ENCODE results near the gene CAPN14. TPM values are rescaled to one million over a fixed set of nuclear protein-coding genes. Genes with fewer than 3 reads are reported as not detected.

Gene CAPN14
- total RNA-seq, 1 experiment from 2014 or later, result 0.42 TPM

DNA sequence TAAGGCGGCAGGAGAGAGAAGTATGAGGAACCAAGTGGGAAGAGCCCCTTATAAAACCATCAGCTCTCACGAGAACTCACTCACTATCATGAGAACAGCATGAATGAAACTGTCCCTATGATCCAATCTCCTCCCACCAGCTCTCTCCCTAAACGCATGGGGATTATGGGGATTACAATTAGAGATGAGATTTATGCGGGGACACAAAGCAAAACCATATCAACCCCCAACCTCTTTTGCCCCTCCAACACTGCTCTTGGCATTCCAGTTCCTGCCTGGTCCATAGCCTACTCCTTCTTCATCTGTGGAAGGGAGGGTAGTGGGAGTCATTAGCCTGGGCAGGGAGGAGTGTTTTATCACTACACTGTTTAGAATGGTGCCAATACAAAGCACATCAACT lies 15.3 kb upstream of the CAPN14 start:
- in situ Hi-C loops (cut with HindIII; ENCODE audit: low pct_unique_long_range_greater_than_20kb, low sequenced_read_pairs), result no loop called here
- no peak for DNase-seq (ENCODE audit: low read depth, low spot score)

DNA sequence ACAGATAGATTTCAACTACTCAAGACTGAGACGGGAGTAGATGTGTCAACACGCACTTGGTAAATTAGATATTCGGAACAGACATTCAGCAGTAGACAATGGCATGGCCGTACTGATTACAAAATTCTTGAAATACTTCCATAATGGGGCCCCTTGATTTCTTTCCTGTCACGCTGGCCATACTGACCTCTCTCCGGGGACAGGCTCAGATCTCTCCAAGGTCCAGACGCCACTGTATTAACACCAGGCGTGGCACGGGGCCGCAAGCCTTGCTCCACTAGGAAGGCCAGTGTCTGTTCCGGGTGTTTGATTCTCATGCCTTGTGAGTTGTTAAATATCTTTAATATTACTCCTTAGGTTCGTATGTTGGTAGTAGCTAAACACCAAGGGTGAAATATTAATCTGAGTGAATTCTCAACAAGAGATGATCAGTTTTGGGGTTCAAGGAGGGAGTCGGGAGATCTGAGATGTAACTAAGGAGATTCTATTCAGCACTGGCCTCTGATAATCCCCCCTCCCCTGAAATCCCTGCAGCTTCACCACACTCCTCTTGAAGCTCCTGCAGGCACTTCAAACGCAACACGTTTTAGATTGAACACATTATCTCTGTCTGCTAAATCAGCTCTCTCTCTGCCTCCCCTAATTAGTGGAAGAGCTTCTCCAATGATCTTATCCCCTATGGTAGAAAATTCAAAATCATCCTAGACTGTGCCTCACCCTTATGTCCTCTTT lies 14.4 kb upstream of the CAPN14 start:
- DNase-seq (ENCODE audit: low read depth, low spot score), result no peak
- in situ Hi-C loops (cut with HindIII; ENCODE audit: low pct_unique_long_range_greater_than_20kb, low sequenced_read_pairs), result no loop called here

DNA sequence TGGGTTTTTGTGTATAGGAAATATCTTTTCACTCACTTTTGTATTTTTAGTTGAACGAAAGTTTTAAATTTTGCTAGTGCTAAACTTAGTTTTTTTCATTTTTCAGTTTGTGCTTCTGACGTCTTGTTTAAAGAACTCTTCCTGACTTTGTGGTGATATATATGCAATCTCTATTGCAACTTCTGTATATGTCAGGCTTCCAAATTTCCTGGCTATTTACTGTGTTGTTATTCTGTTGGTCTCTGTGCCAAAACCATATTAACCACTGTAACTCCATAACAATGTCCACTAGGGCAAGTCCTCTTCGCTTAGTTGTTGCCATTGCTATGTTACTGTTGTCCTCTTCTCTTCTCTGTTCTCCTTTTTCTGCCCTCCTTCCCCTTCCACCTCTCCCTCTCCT lies 13.4 kb upstream of the CAPN14 start:
- in situ Hi-C loops (cut with HindIII; ENCODE audit: low pct_unique_long_range_greater_than_20kb, low sequenced_read_pairs), result no loop called here
- no peak for DNase-seq (ENCODE audit: low read depth, low spot score)

DNA sequence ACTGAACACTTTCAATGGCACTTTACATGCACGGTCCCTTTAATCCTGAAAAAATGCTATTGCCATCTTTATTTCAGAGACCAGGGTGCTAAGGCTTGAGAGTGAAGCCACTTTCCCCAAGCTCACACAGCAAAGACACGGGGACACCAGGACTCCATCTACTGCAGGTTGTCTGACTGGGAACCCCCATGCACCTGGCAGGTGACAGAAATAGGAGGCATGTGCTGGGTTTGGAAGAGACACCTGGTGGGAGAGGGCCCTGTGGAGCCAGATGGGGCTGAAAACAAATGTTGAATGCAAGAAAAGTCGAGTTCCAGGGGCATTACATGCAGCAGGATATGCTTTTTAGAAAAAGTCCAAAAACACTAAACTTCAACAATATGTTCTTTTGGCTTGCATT lies 11.4 kb upstream of the CAPN14 start:
- no peak for DNase-seq (ENCODE audit: low read depth, low spot score)
- in situ Hi-C loops (cut with HindIII; ENCODE audit: low pct_unique_long_range_greater_than_20kb, low sequenced_read_pairs), result no loop called here

DNA sequence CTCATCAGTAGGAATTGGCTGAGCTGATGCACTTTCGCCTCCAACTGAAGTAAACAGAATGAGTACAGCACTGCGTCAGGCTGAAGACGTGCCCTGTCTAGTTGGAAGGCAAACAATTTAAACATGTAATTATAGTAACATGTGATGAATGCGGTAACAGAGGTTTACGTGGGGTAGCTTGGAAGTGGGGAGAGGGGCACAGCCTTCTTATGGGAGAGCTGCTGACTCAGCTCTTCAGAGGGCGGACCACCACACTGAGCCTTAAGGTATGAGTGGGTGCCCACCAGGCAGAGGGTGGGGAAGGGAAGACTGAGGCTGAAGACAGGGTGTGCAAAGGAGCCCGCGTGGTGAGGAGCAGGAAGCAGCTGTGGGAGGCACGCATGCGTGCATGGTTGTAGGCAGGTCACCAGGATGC lies 10.4 kb upstream of the CAPN14 start:
- DNase-seq (ENCODE audit: low read depth, low spot score), result no peak
- in situ Hi-C loops (cut with HindIII; ENCODE audit: low pct_unique_long_range_greater_than_20kb, low sequenced_read_pairs), result no loop called here

DNA sequence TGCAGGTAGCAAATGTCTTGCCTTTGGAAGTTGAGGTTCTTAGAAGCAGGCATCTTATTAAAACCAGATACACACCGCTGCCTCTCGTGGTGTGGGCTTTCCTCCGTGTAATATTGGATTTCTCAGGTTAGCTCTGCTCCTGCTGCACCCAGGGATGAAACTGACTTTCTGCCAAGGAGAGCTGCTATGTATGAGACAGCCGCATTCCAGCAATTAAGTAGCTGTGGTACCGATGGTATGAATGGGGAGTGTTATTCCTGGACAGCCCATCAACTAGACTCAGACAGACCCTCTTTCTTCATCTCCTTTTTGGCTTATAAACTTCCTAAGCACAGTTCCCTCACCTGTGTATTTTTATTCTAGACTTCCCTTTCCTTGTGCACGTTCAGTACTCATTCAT lies 9.8 kb upstream of the CAPN14 start:
- no peak for DNase-seq (ENCODE audit: low read depth, low spot score)
- in situ Hi-C loops (cut with HindIII; ENCODE audit: low pct_unique_long_range_greater_than_20kb, low sequenced_read_pairs), result no loop called here

DNA sequence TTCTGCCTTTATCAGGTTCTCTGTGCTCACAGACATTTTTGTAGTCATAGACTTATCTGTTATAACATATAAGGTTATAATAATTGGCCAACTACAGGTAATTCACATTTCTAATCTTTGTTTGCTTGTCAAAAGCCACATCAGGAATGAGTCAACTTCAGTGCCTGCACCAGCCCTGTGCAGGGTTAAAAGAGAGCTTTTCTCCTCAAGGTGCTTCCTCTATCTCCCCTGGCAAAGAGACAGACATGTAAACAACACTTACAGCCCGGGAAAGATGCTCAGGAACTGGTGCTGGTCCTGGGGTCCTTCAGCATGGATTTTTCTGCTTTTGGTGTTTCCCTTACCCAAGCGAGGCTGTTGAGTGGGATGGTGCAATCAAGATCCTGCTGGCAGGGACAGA lies 9.0 kb upstream of the CAPN14 start:
- in situ Hi-C loops (cut with HindIII; ENCODE audit: low pct_unique_long_range_greater_than_20kb, low sequenced_read_pairs), result no loop called here
- DNase-seq (ENCODE audit: low read depth, low spot score), result no peak

DNA sequence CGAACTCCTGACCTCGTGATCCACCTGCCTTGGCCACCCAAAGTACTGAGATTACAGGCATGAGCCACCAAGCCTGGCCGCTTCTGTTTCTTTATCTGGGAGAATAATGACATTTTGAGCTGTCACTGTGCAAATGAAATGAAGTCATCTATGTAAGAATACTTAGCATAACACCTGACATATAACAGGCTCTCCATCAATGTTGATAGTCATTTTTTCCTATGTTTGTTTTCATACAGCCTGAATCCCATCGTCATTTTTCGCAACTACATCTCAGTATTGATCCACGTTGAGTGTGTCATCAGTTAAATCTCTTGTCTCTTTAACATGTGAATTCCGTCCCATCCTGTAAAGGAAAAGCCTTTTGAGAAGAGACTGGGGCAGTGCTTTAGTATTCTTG lies 6.4 kb upstream of the CAPN14 start:
- in situ Hi-C loops (cut with HindIII; ENCODE audit: low pct_unique_long_range_greater_than_20kb, low sequenced_read_pairs), result no loop called here
- no peak for DNase-seq (ENCODE audit: low read depth, low spot score)

DNA sequence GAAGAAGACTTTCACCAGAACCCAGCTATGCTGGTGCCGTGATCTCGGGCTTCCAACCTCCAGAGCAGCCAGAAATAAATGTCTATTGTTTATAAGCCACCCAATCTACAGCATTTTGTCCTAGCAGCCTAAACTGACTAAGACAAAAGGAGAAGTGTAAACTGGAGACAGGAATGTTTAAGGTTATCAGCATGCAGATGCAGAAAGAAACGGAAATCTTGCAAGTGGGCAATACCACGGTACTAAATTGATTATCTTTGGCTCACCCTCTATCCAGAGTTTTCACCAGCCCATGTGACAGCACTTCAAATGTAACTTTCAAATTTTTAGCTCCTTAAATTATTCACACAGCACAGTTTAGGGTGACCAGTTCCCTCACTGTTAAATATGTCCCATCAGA lies 5.7 kb upstream of the CAPN14 start:
- no peak for DNase-seq (ENCODE audit: low read depth, low spot score)
- in situ Hi-C loops (cut with HindIII; ENCODE audit: low pct_unique_long_range_greater_than_20kb, low sequenced_read_pairs), result no loop called here

DNA sequence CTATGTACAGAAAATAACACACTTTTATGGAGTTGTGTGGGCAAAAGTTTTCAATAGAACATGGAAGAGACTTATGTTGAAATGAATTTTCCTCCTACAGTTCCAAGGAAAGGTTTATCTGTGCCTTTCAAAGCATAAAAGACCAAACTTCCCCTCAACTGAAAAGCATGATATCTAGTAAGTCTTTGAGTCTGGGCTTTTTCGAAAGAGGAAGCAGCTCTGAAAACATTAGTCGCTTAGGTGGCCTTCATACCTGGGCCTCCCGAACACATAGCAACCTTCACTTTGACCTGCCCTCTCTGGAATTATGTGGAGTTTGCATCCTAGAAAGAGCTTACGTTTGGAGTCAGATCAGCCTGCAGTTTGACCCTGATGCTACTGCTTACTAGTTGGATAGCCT lies 4.8 kb upstream of the CAPN14 start:
- in situ Hi-C loops (cut with HindIII; ENCODE audit: low pct_unique_long_range_greater_than_20kb, low sequenced_read_pairs), result no loop called here
- no peak for DNase-seq (ENCODE audit: low read depth, low spot score)

DNA sequence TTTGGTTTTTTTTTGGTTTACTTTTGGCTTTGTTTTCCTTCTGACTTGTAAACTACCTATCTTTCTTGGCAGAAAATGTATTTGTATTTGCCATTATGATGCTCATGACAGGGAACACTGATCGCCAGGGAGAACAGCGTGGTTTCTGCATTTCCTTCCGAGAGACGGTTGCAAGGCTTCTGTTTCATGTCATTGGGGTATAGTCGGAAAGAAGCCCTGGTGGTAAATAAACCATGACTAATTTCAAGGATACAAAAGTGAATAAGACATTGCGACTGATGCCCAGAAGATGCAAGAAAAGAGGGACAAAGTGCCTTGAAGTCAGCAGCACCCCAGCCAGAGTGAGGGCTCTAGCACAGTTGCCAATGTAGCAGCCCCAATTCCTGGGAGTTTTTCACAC lies 4.2 kb upstream of the CAPN14 start:
- DNase-seq (ENCODE audit: low read depth, low spot score), result no peak
- in situ Hi-C loops (cut with HindIII; ENCODE audit: low pct_unique_long_range_greater_than_20kb, low sequenced_read_pairs), result no loop called here

DNA sequence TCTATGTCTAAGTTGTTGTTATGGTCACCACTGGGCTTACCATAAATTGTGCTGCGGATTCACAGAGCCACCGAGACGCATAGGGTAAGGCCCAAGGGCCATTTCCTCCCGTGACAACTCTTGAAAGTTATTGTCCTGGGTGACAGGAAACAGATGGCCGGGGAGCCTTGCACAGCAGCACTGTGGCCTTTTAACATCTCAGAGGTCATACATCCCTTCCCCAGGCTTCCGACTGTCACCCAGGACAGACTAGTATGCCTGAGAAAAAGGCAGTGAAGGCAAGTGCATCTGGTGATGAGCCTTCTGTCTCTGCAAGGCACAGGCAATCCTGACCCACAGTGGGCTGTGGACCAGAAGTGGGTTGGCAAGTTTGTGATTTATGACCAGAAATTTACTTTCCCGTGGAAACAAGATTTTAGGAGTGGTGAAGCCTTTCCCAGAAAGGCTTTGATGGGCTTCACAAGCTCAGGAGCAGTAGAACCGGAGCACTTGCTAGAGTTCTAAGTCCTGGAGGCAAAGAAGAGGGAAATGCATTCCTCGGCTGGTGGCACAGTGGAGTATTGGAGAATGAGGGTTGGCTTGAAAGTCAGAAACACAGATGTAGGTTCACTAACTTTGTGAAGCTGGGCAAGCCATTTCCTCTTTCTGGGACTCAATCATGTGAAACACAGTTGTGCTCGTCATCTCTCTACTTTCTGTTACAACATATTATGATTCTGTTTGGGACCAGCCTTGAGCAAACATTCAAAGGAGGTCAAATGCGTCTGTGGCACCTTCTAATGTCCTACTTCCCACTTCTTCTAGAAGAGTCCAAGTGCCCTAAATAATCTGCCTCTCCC lies 2.0 kb upstream of the CAPN14 start:
- in situ Hi-C loops (cut with HindIII; ENCODE audit: low pct_unique_long_range_greater_than_20kb, low sequenced_read_pairs), result no loop called here
- no peak for DNase-seq (ENCODE audit: low read depth, low spot score)

DNA sequence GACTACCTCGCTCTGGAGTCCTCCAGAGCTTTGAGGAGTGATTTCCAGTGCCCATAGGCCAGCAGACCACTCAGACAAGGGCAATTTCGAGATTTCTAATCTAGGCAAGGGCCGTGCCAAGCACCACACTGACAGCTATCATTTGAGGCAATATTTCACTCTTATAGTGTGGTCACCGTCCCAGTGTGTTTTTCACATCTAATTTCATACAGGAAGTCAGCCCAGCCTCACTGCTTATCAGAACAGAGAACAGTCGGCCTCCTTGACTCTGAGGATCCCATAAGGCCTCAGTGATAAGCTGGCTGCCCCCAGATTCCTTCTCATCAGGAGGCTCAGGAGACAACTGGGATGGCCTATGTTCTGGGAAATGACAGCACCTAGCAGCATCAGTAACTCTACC lies 581 bp downstream of the CAPN14 start:
- DNase-seq (ENCODE audit: low read depth, low spot score), result no peak
- in situ Hi-C loops (cut with HindIII; ENCODE audit: low pct_unique_long_range_greater_than_20kb, low sequenced_read_pairs), result no loop called here

DNA sequence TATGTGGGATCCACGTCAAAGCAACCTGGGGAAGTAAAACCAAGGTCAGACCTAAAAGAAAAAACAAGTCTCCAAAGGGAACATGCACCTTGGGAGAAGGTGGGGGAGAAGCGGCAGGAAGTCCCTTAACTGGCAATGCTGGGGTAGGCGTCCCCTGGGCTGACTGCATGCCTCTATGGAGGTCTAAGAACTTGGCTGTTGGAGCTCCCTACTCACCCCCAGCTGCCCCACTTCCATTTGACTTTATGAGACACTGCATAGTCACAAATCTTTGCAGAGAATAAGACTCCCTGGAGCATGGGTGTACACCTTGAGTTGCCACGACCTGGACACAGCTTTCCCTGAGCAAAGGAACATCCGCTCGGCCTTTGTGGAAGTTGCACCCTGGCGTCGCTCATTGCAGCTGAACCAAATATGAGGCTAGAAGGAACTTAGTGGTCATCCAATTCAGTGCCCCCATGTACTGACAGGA lies 2.8 kb downstream of the CAPN14 start:
- no peak for DNase-seq (ENCODE audit: low read depth, low spot score)
- in situ Hi-C loops (cut with HindIII; ENCODE audit: low pct_unique_long_range_greater_than_20kb, low sequenced_read_pairs), result no loop called here

DNA sequence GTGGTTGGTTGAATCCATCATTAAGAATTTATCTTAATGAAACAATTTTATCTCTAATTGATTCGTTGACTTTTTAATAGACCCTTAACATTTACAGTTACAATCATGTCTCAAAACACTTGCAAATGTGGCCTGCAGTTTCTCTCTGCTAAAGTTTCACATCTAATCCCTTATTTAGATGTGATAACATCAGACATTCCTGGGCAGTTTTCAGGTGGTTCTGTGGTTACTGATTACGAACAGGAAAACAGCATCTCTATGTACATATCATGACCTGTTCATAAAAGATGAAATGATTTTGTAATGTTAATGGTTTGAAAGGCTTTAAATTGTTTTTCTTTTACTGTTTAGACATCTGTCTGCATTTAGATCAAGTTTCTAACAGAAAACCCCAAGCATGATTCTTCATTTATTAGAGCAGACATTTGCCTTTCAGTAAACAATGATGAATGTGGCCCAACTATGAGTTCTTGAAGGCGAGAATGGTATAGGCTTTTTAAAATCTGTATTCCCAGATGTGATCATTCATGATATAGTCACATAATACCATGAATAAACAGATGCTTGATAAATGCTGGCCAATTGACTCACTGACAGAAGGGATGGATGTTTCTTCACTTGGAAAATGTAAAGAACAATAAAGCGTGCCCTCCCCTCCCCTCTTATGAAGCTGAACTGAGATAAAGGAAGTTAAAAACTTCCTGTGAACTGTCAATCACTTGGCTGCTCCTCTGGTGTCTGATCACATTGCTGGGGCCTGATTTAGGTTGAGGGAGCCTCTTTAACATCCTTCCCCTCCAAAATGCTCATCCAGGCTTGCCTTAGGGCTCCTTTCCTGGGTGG lies 3.5 kb downstream of the CAPN14 start:
- in situ Hi-C loops (cut with HindIII; ENCODE audit: low pct_unique_long_range_greater_than_20kb, low sequenced_read_pairs), result no loop called here
- DNase-seq (ENCODE audit: low read depth, low spot score), result no peak

DNA sequence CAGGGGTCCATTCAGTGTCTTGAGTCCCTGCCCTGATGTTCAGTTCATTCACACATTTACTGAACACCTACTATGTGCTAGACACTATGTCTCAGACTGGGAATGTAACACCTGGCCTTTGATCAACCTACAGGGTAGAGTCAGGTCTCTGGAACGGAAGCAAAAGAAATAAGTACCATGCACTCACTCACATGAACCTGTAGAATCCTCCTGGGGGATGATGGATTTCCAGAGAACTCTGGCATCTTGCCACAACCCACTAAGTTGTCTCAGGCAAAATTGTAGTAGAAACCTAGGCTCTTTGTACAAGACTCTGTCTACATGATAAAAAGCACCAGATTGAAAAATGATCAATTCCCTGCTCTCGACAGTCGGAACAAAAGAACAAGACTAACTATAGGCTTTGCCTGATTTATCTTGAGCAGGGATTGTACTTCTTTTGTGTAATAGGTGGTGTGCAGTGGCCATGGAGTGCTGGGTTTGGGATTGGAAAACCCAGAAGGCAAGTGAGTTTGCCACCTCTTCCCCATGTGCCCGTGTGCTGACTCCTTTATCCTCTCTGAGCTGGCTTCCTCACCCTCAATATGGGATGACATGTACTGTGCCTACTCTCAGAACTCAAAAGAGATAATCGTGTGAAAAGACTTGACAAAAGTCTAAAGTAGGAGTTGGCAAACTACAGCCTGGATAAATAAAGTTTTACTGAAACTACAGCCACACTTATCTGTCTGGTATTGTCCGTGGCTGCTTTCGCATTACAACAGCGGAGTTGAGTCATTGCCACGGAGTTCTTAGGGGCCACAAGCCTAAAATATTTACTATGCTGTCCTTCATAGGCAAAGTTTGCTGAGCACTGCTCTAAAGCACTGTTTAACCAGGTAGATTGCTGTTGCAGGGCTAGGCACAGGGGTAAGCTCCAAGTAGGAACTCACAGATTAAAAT lies 4.4 kb downstream of the CAPN14 start:
- no peak for DNase-seq (ENCODE audit: low read depth, low spot score)
- in situ Hi-C loops (cut with HindIII; ENCODE audit: low pct_unique_long_range_greater_than_20kb, low sequenced_read_pairs), result no loop called here

DNA sequence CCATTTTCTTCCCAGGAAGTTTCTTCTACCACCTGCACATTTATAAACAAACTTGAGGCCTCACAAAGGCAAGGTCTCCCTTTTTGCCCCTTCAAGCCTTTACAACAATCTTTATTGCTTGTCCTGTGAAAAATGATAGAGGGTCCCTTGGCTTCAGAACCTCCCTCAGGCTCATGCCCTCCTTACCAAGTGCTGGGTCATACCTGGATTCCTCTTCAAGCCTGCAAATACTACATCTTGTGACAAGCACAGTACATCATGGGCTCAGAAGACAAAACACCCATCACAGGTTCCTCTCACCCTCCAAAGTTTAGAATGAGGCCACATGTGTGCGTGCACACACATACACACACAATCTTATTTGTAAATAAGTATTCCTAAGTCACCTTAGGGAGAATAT lies 9.1 kb downstream of the CAPN14 start:
- in situ Hi-C loops (cut with HindIII; ENCODE audit: low pct_unique_long_range_greater_than_20kb, low sequenced_read_pairs), result no loop called here

More for the DNA sequence above, 9.1 kb downstream of the CAPN14 start:
- no peak for DNase-seq (ENCODE audit: low read depth, low spot score)
